GM21423 (cell line): ENCODE data around the gene PXMP2.
"Not testable (repeated sequence)": the region's sequence is repeated elsewhere in the genome, so short reads cannot be mapped to it uniquely, and the experiment has no call there.

Source experiments
- ATAC-seq: cut with Tn5 transposase; IDR thresholded peaks from one replicate; pipeline ENCODE4 v1.9.1; 2021; ENCODE audit warnings: mild to moderate bottlenecking, moderate library complexity; ENCODE audit not compliant: unreplicated experiment

The PXMP2 gene

GRCh38 chr12:132690112-132690511 lies 2.7 kb downstream of the PXMP2 start:
- ATAC-seq: no peak

- ATAC-seq: not testable (repeated sequence)
Measured at GRCh38 chr12:132692030-132692429, 4.6 kb downstream of the PXMP2 start.

- not testable (repeated sequence) for ATAC-seq
Measured at GRCh38 chr12:132694888-132695287, 7.5 kb downstream of the PXMP2 start.

GRCh38 chr12:132695431-132695830 lies 8.0 kb downstream of the PXMP2 start:
- no peak for ATAC-seq

- ATAC-seq: no peak
Measured at GRCh38 chr12:132698341-132698740, 11.0 kb downstream of the PXMP2 start.

GRCh38 chr12:132700212-132700822 lies 12.9 kb downstream of the PXMP2 start:
- ATAC-seq: peak; percentile 51

- ATAC-seq: no peak
Measured at GRCh38 chr12:132702640-132703039, 15.3 kb downstream of the PXMP2 start.

GRCh38 chr12:132703641-132704040 lies 16.3 kb downstream of the PXMP2 start:
- no peak for ATAC-seq

- ATAC-seq: no peak
Measured at GRCh38 chr12:132707241-132707640, 19.9 kb downstream of the PXMP2 start.

- ATAC-seq: no peak
Measured at GRCh38 chr12:132708150-132708549, 20.8 kb downstream of the PXMP2 start.

- peak; percentile 20 for ATAC-seq
Measured at GRCh38 chr12:132710043-132710404, 22.6 kb downstream of the PXMP2 start.

- peak; percentile 84 for ATAC-seq
Measured at GRCh38 chr12:132710405-132711079, 23.2 kb downstream of the PXMP2 start, which contains the start of gene PGAM5. Gene PGAM5 (plus strand): TSS chr12:132710842. CDS start chr12:132710877, 35 bp downstream.

- ATAC-seq: peak; percentile 12
Measured at GRCh38 chr12:132711080-132711843, 23.9 kb downstream of the PXMP2 start.

- ATAC-seq: no peak
Measured at GRCh38 chr12:132713123-132713522, 25.7 kb downstream of the PXMP2 start.

GRCh38 chr12:132715874-132716273 lies 28.5 kb downstream of the PXMP2 start:
- ATAC-seq: no peak

- ATAC-seq: no peak
Measured at GRCh38 chr12:132716356-132716755, 29.0 kb downstream of the PXMP2 start.

- ATAC-seq: no peak
Measured at GRCh38 chr12:132717011-132717410, 29.6 kb downstream of the PXMP2 start.

- ATAC-seq: no peak
Measured at GRCh38 chr12:132717531-132718387, 30.4 kb downstream of the PXMP2 start.

- ATAC-seq: no peak
Measured at GRCh38 chr12:132718644-132719043, 31.3 kb downstream of the PXMP2 start.

- no peak for ATAC-seq
Measured at GRCh38 chr12:132719141-132719953, 32.0 kb downstream of the PXMP2 start.
